HCT116 (cell line): ENCODE results near the gene ZNF425. TPM values are rescaled to one million over a fixed set of nuclear protein-coding genes. Genes with fewer than 3 reads are reported as not detected.
"Not testable (repeated sequence)": the region's sequence is repeated elsewhere in the genome, so short reads cannot be mapped to it uniquely, and the experiment has no call there.

Experiments used
- ATAC-seq: fragments of 200-7000 bp; cut with Tn5 transposase; 2 replicates; pipeline ENCODE4 v1.9.1; 2020; ENCODE audit warnings: mild to moderate bottlenecking, moderate library complexity
- BruUV-seq: library from RNA; stranded (reverse); fragments of 400-500 nt; replicated peaks from 2 replicates; lab custom pipeline; 2021; lab: Mats Ljungman, UMichigan
- CTCF ChIA-PET: fragments of 300-600 bp; sonication (Branson Sonifier 250); formaldehyde crosslinking; loops from one replicate; lab custom pipeline; 2021; ENCODE audit warnings: antibody characterized with exemption; lab: Charles Lee
- POLR2A ChIA-PET: fragments of 300-600, 350-600 bp; sonication (Branson Sonifier 250); formaldehyde crosslinking; loops from one replicate; lab custom pipeline; 2021; ENCODE audit warnings: antibody characterized with exemption; lab: Charles Lee
- RAD21 ChIA-PET, 2 experiments: fragments of 300-600 bp; sonication (Branson Sonifier 250); formaldehyde crosslinking; loops; one replicate each; lab custom pipeline; 2023; ENCODE audit warnings: low total read pairs in 2 of 2; ENCODE audit not compliant: uncharacterized antibody in 2 of 2, unreplicated experiment in 2 of 2, low non-redundant PET in 1 of 2; lab: Charles Lee
- DNase-seq: peaks from one replicate; pipeline ENCODE4 v3.0.0-alpha.2; 2010; ENCODE audit warnings: low read depth, low spot score
- H2AFZ ChIP-seq: fragments of 200-600 bp; shearing (Covaris generic), sonication (generic); 2 replicates; pipeline ENCODE4 v1.6.1; 2017; ENCODE audit warnings: low read depth, mixed run types, mixed read lengths, antibody characterized with exemption, low read length; ENCODE audit not compliant: poor library complexity, severe bottlenecking
- H3K27ac ChIP-seq: 2 replicates; pipeline ENCODE4 v1.5.1; 2012; ENCODE audit warnings: low read depth, low read length
- H3K27me3 ChIP-seq: fragments of 200-600 bp; sonication (generic); 2 replicates; pipeline ENCODE4 v1.6.1; 2016; ENCODE audit warnings: mixed run types, low read length, mixed read lengths; ENCODE audit not compliant: insufficient read depth
- H3K36me3 ChIP-seq, 2 experiments: fragments of 200-500 bp in 1 of 2; fragments of 200-600 bp in 1 of 2; sonication (Bioruptor generic) in 1 of 2; sonication (generic) in 1 of 2; 2 replicates each; pipeline versions ENCODE4 v1.5.1 to v1.6.1; 2014 to 2016; ENCODE audit warnings: low read length in 2 of 2, inconsistent platforms in 1 of 2, mixed read lengths in 1 of 2, mixed run types in 1 of 2; ENCODE audit not compliant: insufficient read depth in 2 of 2, control insufficient read depth in 1 of 2
- H3K4me1 ChIP-seq, 2 experiments: fragments of 200-600 bp in 1 of 2; sonication (generic) in 1 of 2; 2 replicates each; pipeline versions ENCODE4 v1.5.1 to v1.6.1; 2012 to 2017; ENCODE audit warnings: low read length in 2 of 2, inconsistent platforms in 1 of 2, mild to moderate bottlenecking in 1 of 2, mixed read lengths in 1 of 2, mixed run types in 1 of 2, moderate library complexity in 1 of 2; ENCODE audit not compliant: insufficient read depth in 2 of 2, control insufficient read depth in 1 of 2
- H3K4me2 ChIP-seq: fragments of 200-600 bp; sonication (generic); 2 replicates; pipeline ENCODE4 v1.6.1; 2017; ENCODE audit warnings: mixed run types, low read length, mixed read lengths
- H3K4me3 ChIP-seq, 2 experiments: fragments of 200-600 bp in 1 of 2; sonication (generic) in 1 of 2; replicated peaks in 1 of 2; 2 replicates each; pipeline ENCODE4 v1.5.1; 2011 to 2016; ENCODE audit warnings: low read length in 2 of 2, control low read depth in 1 of 2, low read depth in 1 of 2, mild to moderate bottlenecking in 1 of 2, mixed read lengths in 1 of 2, mixed run types in 1 of 2
- H3K79me2 ChIP-seq: fragments of 200-600 bp; sonication (generic); 2 replicates; pipeline ENCODE4 v1.6.1; 2017; ENCODE audit warnings: mild to moderate bottlenecking, mixed run types, low read length, moderate library complexity, mixed read lengths; ENCODE audit not compliant: insufficient read depth
- H3K9ac ChIP-seq: fragments of 200-600 bp; sonication (generic); 2 replicates; pipeline ENCODE4 v1.6.1; 2016; ENCODE audit warnings: low read length, mixed read lengths
- H3K9me2 ChIP-seq: fragments of 200-600 bp; sonication (generic), shearing (Covaris generic); 2 replicates; pipeline ENCODE4 v1.6.1; 2017; ENCODE audit warnings: mixed run types, mild to moderate bottlenecking, moderate library complexity; ENCODE audit not compliant: insufficient read depth
- H3K9me3 ChIP-seq, 2 experiments: fragments of 200-500 bp in 1 of 2; fragments of 200-600 bp in 1 of 2; sonication (Bioruptor generic) in 1 of 2; sonication (generic) in 1 of 2; 2 replicates each; pipeline ENCODE4 v1.6.1; 2014 to 2017; ENCODE audit warnings: low read length in 2 of 2, mixed read lengths in 2 of 2, inconsistent platforms in 1 of 2, low read depth in 1 of 2, mild to moderate bottlenecking in 1 of 2, mixed run types in 1 of 2, moderate library complexity in 1 of 2; ENCODE audit not compliant: control insufficient read depth in 1 of 2, insufficient read depth in 1 of 2
- H4K20me1 ChIP-seq: fragments of 200-600 bp; sonication (generic), shearing (Covaris generic); 2 replicates; pipeline ENCODE4 v1.6.1; 2017; ENCODE audit warnings: mixed run types, mild to moderate bottlenecking, moderate library complexity; ENCODE audit not compliant: insufficient read depth
- CEBPB ChIP-seq: IDR thresholded peaks from 2 replicates; pipeline ENCODE4 v1.6.1; 2012; ENCODE audit warnings: low read depth
- ELF1 ChIP-seq: IDR thresholded peaks from 2 replicates; pipeline ENCODE4 v1.6.1; 2012; ENCODE audit warnings: low read depth, borderline replicate concordance
- EZH2phosphoT487 ChIP-seq: fragments of 200-600 bp; IDR thresholded peaks from 2 replicates; pipeline ENCODE4 v1.6.1; 2018; ENCODE audit warnings: antibody characterized with exemption, borderline replicate concordance
- FOSL1 ChIP-seq: IDR thresholded peaks from 2 replicates; pipeline ENCODE4 v1.6.1; 2012; ENCODE audit warnings: low read depth
- JUND ChIP-seq: IDR thresholded peaks from 2 replicates; pipeline ENCODE4 v1.6.1; 2012
- POLR2A ChIP-seq: IDR thresholded peaks from 2 replicates; pipeline ENCODE4 v1.7.0; 2011; ENCODE audit warnings: borderline replicate concordance; ENCODE audit not compliant: insufficient read depth, insufficient read length; ENCODE audit errors: extremely low read depth
- POLR2AphosphoS5 ChIP-seq: IDR thresholded peaks from 2 replicates; pipeline ENCODE4 v1.6.1; 2011; ENCODE audit warnings: mild to moderate bottlenecking, low read depth, low read length, moderate library complexity
- RAD21 ChIP-seq: IDR thresholded peaks from 2 replicates; pipeline ENCODE4 v1.6.1; 2012; ENCODE audit warnings: low read depth, mild to moderate bottlenecking
- SIN3A ChIP-seq: IDR thresholded peaks from 2 replicates; pipeline ENCODE4 v1.6.1; 2012; ENCODE audit warnings: low read depth
- SP1 ChIP-seq: IDR thresholded peaks from 2 replicates; pipeline ENCODE4 v1.6.1; 2012; ENCODE audit warnings: low read depth
- YY1 ChIP-seq: IDR thresholded peaks from 2 replicates; pipeline ENCODE4 v1.6.1; 2011; ENCODE audit warnings: low read length, low read depth, moderate library complexity, mild to moderate bottlenecking; ENCODE audit not compliant: insufficient replicate concordance; ENCODE audit errors: extremely low read depth
- ZBTB33 ChIP-seq: IDR thresholded peaks from 2 replicates; pipeline ENCODE4 v1.6.1; 2011; ENCODE audit warnings: mild to moderate bottlenecking, low read length, moderate library complexity; ENCODE audit not compliant: insufficient replicate concordance; ENCODE audit errors: extremely low read depth
- ZFX ChIP-seq: fragments of 450-650 bp; IDR thresholded peaks from 2 replicates; pipeline ENCODE4 v1.6.1; 2017
- ZNF274 ChIP-seq: fragments of 200-500 bp; sonication (Bioruptor generic); IDR thresholded peaks from 2 replicates; pipeline ENCODE4 v1.6.1; 2014; ENCODE audit warnings: mild to moderate bottlenecking, low read depth, low read length, inconsistent platforms
- intact Hi-C: fragments of 100-400 bp; cut with micrococcal nuclease; formaldehyde crosslinking; loops from 2 replicates; pipeline ENCODE4 v1.10.0; 2022
- total RNA-seq: library from RNA; stranded (reverse); gene quantifications from one replicate; pipeline ENCODE4 v1.2.1, GENCODE V29; 2021; ENCODE audit not compliant: unreplicated experiment
- TF ChIP-seq, protein P1 (sequence below), 3 experiments: fragments of 200-600 bp in 1 of 3; sonication (generic) in 1 of 3; IDR thresholded peaks in 2 of 3; conservative IDR thresholded peaks in 1 of 3; 2 replicates each; pipeline ENCODE4 v1.5.1; 2012 to 2017; ENCODE audit warnings: low read depth in 2 of 3, low read length in 2 of 3, antibody characterized with exemption in 1 of 3, borderline replicate concordance in 1 of 3, control low read depth in 1 of 3, mild to moderate bottlenecking in 1 of 3, mixed read lengths in 1 of 3, mixed run types in 1 of 3, moderate library complexity in 1 of 3; ENCODE audit not compliant: insufficient read depth in 1 of 3
- TF ChIP-seq, protein P2 (sequence below): IDR thresholded peaks from 2 replicates; pipeline ENCODE4 v1.6.1; 2012

The ZNF425 gene
- total RNA-seq, 1 experiment from 2014 or later = 2.1 TPM

DNA sequence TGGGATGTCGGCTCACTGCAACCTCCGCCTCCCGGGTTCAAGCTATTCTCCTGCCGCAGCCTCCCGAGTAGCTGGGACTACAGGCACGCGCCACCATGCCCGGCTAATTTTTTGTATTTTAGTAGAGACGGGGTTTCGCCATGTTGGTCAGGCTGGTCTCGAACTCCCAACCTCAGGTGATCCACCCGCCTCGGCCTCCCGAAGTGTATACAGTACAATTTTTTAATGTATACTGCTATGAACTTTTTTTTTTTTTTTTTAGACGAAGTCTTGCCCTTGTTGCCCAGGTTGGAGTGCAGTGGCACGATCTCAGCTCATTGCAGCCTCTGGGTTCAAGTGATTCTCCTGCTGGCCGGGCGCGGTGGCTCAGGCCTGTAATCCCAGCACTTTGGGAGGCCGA lies 33.9 kb downstream of the ZNF425 start:
- H3K4me3 ChIP-seq, H3K4me2 ChIP-seq, POLR2A ChIA-PET, H3K27me3 ChIP-seq, H3K9ac ChIP-seq, intact Hi-C loops, H3K9me2 ChIP-seq, H3K27ac ChIP-seq, H3K9me3 ChIP-seq, ATAC-seq, DNase-seq, H4K20me1 ChIP-seq, RAD21 ChIA-PET, H3K36me3 ChIP-seq, BruUV-seq, H2AFZ ChIP-seq: not testable (repeated sequence)
- Histone ChIP-seq H3K79me2 (peaks cover 30% of the 10 kb centered on the region), H3K4me1 (peaks cover 2 to 22% of the 10 kb centered on the region in 2 experiments; a peak in 1 of 4 replicates)
- CTCF ChIA-PET = interaction anchor here (0.6 kb wide), 1 partner anchor 17 kb away, joined by 4 read pairs; no protein-coding TSS in a partner anchor

DNA sequence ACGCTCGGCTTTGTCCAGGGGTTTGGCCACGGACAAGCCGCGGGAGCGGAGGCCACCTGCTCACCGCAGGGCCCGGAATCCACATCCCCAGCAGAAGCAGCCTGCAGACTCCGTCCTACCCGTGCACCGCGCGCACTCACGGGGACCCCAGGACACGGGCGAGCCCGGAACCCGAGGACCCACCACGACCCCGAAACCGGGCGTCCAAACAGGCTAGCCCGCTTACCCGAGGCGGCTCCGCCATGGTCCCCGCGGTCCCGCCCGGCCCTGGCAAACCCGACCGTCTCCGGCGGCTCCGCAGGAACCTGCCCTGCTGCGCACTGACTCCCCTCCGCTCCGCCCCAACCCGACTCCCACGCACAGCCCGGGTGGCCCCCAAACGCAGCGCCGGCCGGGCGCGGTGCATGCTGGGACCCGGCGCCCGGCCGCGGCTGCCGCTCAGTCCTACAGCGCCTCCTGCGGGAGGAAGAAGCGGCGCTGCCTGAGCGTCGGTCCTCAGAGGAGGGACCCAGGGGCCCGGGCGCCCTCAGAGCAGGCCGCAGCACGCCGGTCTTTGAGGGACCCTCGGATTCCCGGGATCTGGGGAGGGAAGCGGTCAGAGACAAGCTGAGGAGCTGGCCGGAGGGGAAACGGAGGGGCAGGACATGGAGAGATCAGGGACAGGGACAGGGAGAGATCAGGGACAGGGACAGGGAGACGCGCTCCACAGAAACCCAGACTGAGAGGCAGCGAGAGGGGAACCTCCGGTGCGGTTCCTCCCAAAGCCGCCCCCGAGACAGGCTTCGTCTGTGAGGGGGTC lies 35.5 kb downstream of the ZNF425 start, which contains the start of gene ZNF786:
ZNF786 (minus strand) TSS at position 322 of the 799 bp plus-strand sequence; CDS start at position 244, 78 bp downstream.
- POLR2A ChIA-PET = no interaction called here
- H3K27ac ChIP-seq = peak within 1 kb of the TSS; percentile 84
- no TSS peak for BruUV-seq
- peak within 1 kb of the TSS; percentile 17 for H2AFZ ChIP-seq
- H3K79me2 ChIP-seq = peaks cover 43% of the 10 kb centered on the region
- peak; percentile 91 for ATAC-seq
- no peaks in the 10 kb centered on the region for H4K20me1 ChIP-seq
- no peaks in the 10 kb centered on the region for H3K27me3 ChIP-seq
- no peaks in the 10 kb centered on the region for H3K9me2 ChIP-seq
- peak within 1 kb of the TSS; percentile 87 to 91 for H3K4me3 ChIP-seq
- DNase-seq = peak; percentile 62
- no peaks in the 10 kb centered on the region for H3K9me3 ChIP-seq
- H3K4me1 ChIP-seq = peaks cover 2 to 17% of the 10 kb centered on the region in 2 experiments; a peak in 1 of 4 replicates
- H3K4me2 ChIP-seq = peak within 1 kb of the TSS; percentile 77
- RAD21 ChIA-PET = no interaction called here
- CTCF ChIA-PET = no interaction called here
- H3K9ac ChIP-seq = peak within 1 kb of the TSS; percentile 87
- H3K36me3 ChIP-seq = no peaks in the 10 kb centered on the region
- intact Hi-C loops = loop anchor here (1.0 to 2.0 kb wide), 3 partner anchors 18 to 206 kb away; partner anchors contain the start of gene EZH2
- no peak for TF ChIP-seq ZBTB33
- TF ChIP-seq ZNF274 = no peak
- peak; percentile 68 for TF ChIP-seq YY1
- no peak for TF ChIP-seq SP1
- TF ChIP-seq EZH2phosphoT487 = no peak
- TF ChIP-seq FOSL1 = no peak
- TF ChIP-seq CEBPB = no peak
- peak; percentile 86 for TF ChIP-seq RAD21
- TF ChIP-seq, protein P1, sequence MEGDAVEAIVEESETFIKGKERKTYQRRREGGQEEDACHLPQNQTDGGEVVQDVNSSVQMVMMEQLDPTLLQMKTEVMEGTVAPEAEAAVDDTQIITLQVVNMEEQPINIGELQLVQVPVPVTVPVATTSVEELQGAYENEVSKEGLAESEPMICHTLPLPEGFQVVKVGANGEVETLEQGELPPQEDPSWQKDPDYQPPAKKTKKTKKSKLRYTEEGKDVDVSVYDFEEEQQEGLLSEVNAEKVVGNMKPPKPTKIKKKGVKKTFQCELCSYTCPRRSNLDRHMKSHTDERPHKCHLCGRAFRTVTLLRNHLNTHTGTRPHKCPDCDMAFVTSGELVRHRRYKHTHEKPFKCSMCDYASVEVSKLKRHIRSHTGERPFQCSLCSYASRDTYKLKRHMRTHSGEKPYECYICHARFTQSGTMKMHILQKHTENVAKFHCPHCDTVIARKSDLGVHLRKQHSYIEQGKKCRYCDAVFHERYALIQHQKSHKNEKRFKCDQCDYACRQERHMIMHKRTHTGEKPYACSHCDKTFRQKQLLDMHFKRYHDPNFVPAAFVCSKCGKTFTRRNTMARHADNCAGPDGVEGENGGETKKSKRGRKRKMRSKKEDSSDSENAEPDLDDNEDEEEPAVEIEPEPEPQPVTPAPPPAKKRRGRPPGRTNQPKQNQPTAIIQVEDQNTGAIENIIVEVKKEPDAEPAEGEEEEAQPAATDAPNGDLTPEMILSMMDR (IDR thresholded peaks at IDR 0.05 in 2 of 3, conservative IDR thresholded peaks at IDR 0.05 in 1 of 3; ENCODE audit: borderline replicate concordance in 1 of 3, insufficient read depth in 1 of 3, low read depth in 2 of 3, low read length in 2 of 3) = peak; percentile 75 to 98 (median 88)
- peak; percentile 82 for TF ChIP-seq SIN3A
- TF ChIP-seq, protein P2, sequence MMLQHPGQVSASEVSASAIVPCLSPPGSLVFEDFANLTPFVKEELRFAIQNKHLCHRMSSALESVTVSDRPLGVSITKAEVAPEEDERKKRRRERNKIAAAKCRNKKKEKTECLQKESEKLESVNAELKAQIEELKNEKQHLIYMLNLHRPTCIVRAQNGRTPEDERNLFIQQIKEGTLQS = no peak
- TF ChIP-seq POLR2A = peak; percentile 85
- TF ChIP-seq JUND = no peak
- peak; percentile 93 for TF ChIP-seq POLR2AphosphoS5
- TF ChIP-seq ZFX = peak; percentile 74
- TF ChIP-seq ELF1 = no peak
